ENCODE measurements around the gene ARHGAP28. TPM values are rescaled to one million over a fixed set of nuclear protein-coding genes. Genes with fewer than 3 reads are reported as not detected.

The ARHGAP28 gene
- total RNA-seq, 1 experiment from 2014 or later: 9.2 TPM

GRCh38 chr18:6741786-6742185, 12.3 kb downstream of the ARHGAP28 start:
- no peak overlapping the region for H3K14ac ChIP-seq (ENCODE audit: insufficient read depth, low read length)
- no peak overlapping the region for H2BK20ac ChIP-seq (ENCODE audit: low read depth, low read length, poor library complexity, severe bottlenecking)
- H3T11ph ChIP-seq (ENCODE audit: low read length): no peak overlapping the region
- peaks cover 24 to 42% of the 10 kb centered on the region in 2 experiments for H3K4me1 Mint-ChIP-seq
- no peak overlapping the region for H2BK120ac ChIP-seq (ENCODE audit: low read depth, low read length, poor library complexity, severe bottlenecking)
- H3K79me1 ChIP-seq (ENCODE audit: insufficient read depth, low read depth, low read length, poor library complexity, severe bottlenecking): no peaks in the 10 kb centered on the region
- no peak overlapping the region for H3K23ac ChIP-seq (ENCODE audit: insufficient read length, low read depth, low read length)
- no peak overlapping the region for H3K18ac ChIP-seq (ENCODE audit: insufficient read length, low read depth, low read length)
- no peaks in the 10 kb centered on the region for H3K79me2 ChIP-seq (ENCODE audit: insufficient read depth, low read length)
- H4K5ac ChIP-seq (ENCODE audit: insufficient read length, low read depth, low read length): no peak overlapping the region
- H4K8ac ChIP-seq (replicated peaks; ENCODE audit: insufficient read length, low read depth, low read length): no peak overlapping the region
- H2AK5ac ChIP-seq (ENCODE audit: insufficient read length, low read length): no peak overlapping the region
- no peak overlapping the region for H3K9ac ChIP-seq (ENCODE audit: extremely low read depth, insufficient read length, low read length)
- H3K9me3 ChIP-seq (ENCODE audit: control insufficient read depth, low read depth, low read length): no peaks in the 10 kb centered on the region
- no peak overlapping the region for H4K91ac ChIP-seq (ENCODE audit: insufficient read length, low read depth, low read length)
- no peak overlapping the region for H3K56ac ChIP-seq (ENCODE audit: insufficient read length, low read depth, low read length)
- WGBS (ENCODE audit: extremely low coverage, insufficient read length, low lambda C conversion rate): no CpG with 5 or more reads among the region's 2 CpGs
- H3K4ac ChIP-seq (ENCODE audit: low read depth, low read length): no peak overlapping the region
- H3K27me3 Mint-ChIP-seq (ENCODE audit: low read depth): no peaks in the 10 kb centered on the region
- H2BK12ac ChIP-seq (ENCODE audit: insufficient read length, low read depth, low read length): no peak overlapping the region
- no peaks in the 10 kb centered on the region for H3K9me3 Mint-ChIP-seq
- no peak overlapping the region for H3K4me3 Mint-ChIP-seq
- no peaks in the 10 kb centered on the region for H3K27me3 ChIP-seq (ENCODE audit: insufficient read depth, low read length)
- TF ChIP-seq CTCF (conservative IDR thresholded peaks at IDR 0.05): no peak
- H3K4me1 ChIP-seq (ENCODE audit: insufficient read depth, low read length): no peaks in the 10 kb centered on the region; the same call in 1 of the 2 replicates
- H3K27ac Mint-ChIP-seq: no peak overlapping the region; a peak in 1 of 7 replicates
- no peak overlapping the region for H2BK5ac ChIP-seq (ENCODE audit: insufficient read length, low read length)
- H3K4me2 ChIP-seq (ENCODE audit: insufficient read depth, insufficient read length, low read length): no peak overlapping the region
- DNase-seq: no peak
- H3K36me3 Mint-ChIP-seq (ENCODE audit: insufficient read depth in 1 of 3, low read depth in 3 of 3): no peaks in the 10 kb centered on the region; a peak in 2 of 7 replicates
- H4K20me1 ChIP-seq (ENCODE audit: control insufficient read depth, insufficient read depth, insufficient read length): no peaks in the 10 kb centered on the region
- H3K27ac ChIP-seq (ENCODE audit: insufficient read length, low read depth, low read length): no peak overlapping the region
- no peaks in the 10 kb centered on the region for H3K23me2 ChIP-seq (ENCODE audit: insufficient read length, low read depth, low read length, poor library complexity, severe bottlenecking)
- H2BK15ac ChIP-seq (ENCODE audit: low read depth, low read length): no peak overlapping the region
- no peak overlapping the region for H2AFZ ChIP-seq (ENCODE audit: low read length)
